Germinal center (tissue), 1 donor: Measurements from ENCODE around the gene LAIR2.
"Not testable (repeated sequence)": the region's sequence is repeated elsewhere in the genome, so short reads cannot be mapped to it uniquely, and the experiment has no call there.

ENCODE experiments used
- DNase-seq: peaks from one replicate; pipeline ENCODE4 v3.0.0; 2012; ENCODE audit warnings: mixed read lengths, low spot score

LAIR2 gene

DNA sequence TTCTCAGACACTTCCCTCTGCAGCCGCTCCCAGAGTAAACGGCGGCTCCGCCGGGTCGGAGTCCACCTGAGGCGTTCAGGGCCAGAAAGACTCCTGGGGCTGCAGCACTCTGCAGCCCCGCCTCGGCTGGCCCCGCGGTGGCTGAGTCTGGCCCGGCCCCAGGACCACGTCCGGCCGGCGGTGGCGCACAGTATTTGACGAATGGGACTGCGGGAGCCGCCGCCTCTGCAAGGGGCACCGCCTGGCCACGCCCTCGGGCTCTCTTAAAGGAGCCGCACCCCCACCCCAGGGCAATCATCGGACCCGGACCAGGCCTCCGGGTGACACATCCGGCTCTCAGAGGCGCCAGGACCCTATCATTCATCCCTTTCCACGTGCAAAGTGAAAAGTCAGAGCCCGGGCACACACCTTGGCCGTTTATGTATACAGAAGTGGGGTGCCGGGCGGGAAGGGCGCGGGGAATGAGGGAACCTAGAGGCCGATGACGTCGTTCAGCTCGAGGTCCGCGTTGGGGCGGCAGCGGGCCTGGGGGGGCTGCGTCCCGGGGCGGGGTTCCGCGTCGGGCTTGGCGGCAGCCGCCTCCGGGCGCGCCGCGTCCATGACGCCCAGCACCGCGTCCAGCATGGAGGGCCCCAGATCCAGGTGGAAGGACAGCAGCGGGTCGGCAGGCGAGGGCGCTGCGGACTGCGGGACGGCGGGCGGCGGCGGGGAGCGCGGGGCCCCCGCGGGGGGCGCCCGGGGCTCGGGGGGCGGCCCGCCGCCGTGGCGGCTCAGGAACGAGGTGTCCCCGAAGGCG is 37.8 kb upstream of the LAIR2 start:
- DNase-seq: peak; percentile 82

DNA sequence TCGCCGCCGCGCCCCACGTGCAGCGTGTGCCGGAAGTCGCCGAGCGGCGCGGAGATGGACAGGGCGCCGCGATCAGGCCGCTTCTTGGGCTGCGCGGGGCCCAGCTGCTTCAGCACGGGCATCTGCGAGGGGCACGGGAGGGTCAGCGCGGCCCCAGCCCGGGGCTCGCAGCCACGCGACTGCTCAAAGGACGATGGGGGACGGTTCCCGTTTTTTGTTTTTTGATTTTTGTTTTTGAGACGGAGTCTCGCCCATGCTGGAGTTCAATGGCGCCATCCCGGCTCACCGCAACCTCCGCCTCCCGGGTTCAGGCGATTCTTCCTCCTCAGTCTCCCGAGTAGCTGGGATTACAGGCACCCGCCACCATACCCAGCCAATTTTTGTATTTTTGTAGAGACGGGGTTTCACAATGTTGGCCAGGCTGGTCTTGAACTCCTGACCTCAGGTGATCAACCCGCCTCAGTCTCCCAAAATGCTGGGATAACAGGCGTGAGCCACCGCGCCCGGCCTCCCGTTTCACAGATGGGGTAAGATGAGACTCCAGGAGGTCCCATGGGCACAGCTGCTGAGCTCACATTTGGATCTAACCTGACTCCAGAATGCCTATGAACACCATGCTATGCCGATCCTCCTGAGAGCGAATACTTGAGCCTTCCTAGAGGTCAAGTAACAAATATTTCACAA is 37.1 kb upstream of the LAIR2 start:
- no peak for DNase-seq

GRCh38 chr19:54466110-54466480 is 36.5 kb upstream of the LAIR2 start:
- DNase-seq: not testable (repeated sequence)

DNA sequence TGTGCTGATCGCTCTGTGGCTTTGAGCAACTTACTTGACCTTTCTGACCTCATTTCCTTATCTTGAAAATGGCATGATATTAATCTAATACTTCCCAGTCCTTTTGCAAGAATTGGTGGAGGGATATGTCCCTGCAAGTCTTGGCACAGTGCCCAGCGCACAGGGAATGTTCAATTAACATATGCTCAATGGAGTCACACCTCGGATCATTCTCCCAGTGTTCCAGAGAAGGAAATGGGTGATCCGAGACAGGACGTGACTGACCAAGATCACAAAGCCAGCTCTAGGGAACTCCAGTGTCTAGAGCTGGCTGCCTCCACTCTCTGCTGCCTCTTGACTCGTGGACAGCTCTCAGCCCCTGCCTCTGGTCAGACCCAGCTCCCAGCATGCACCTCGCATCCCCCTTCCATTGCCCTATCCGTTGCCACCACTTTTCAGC is 33.1 kb upstream of the LAIR2 start:
- no peak for DNase-seq

DNA sequence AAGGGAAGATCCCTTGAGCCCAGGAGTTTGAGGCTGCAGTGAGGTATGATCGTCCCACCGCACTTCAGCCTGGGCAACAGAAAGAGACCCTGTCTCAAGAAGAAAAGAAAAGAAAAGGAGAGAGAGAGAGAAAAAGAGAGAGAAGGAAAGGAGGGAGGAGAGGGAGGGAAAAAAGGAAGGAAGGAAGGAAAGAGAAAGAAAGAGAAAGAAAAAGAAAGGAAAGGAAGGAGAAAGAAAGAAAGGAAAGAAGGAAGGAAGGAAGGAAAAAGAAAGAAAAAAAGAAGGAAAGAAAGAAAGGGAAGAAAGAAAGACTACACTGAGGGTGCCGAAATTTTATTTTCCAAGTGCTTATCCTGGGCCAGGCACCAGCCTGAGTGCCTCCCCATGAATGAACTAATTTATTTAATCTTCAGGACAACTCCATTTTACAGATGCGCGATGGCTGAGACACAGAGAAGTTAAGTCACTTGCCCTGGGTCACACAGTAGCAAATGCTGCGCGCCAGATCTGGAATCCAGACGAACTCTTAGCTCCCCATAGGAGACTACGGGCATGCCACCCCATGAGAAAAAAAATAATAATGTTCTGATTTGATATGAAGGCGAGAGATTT is 32.2 kb upstream of the LAIR2 start:
- no peak for DNase-seq

DNA sequence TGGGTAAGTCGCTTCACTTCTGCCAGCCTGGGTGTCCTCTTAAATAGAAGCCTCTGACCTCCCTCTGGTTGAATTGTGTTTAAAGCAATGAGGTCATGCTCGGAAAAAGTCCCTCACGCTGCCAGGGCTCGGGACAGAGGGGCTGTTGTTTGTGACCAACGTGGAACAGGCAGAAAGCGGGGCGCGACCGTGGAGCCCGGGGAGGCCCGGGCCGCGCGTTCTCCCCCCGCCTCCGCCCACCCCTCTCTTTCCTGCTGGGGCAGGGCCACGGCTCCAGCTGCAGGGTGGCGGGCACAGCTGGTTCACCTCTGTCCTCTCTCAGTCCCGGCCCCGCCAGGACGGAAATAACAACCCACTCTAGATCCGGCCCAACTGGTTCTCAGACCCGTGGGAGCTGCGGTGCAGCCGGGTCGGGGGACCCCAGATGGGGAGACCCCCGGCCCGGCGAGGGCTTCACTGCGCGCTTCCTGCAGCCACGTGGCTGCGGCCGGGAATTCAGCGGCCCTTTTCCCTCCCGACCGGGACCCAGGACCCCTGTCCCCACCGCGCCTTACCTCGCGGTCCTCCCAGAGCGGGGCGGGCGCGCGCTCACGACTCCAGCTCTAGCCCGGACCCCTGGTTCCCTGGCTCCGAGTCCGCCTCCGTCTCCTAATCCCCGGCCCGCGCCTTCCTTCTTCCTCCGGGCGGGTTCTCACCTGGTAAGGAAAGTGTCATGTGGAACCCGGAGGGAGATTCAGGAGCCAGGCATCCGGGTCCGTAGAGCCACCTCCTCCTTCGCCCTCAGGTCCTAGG is 31.4 kb upstream of the LAIR2 start:
- DNase-seq: no peak

DNA sequence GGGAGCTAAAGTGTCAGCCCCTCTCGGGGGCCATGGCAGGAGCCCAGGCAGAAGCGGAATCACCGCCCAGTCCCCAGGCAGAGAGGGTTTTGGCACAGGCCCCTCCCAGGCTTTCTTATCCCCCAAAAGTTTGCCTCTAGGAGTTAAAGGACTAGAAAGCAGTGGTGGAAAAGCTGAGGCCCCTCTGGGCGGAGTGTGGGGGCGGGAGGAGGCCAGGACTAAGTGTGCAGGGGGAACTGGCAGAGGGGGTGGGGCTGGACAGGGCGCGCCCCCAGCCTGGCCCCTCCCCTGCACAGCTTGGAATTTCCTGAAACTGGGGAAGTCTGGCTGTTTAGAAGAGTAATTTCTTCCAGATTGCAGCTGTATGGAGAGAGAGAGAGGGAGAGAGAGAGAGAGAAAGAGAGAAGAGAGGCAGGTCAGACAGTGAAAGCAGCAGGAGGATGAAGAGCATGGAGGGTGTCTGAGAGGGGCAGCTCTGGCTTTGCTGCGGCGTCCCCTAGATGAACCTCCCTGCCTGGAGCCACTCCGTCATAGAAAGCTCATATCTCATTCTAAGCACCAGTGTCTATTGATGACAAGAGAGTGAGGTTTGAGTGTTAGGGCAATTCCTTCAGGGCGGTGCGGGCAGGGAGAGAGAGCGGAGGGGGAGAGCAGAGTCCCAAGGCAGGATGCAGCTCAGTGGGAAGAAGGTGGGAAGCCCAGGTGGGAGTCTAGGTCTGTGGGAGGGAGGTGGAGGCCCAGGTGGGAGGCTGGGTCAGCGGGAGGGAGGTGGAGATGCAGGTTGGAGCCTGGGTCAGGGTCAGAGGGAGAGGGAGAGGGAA is 29.4 kb upstream of the LAIR2 start, which contains the start of gene CDC42EP5:
Gene CDC42EP5, minus strand, starts transcription at position 226 of the 821 bp plus-strand sequence. CDS start 7,749 bp downstream, outside the sequence.
- no peak for DNase-seq

DNA sequence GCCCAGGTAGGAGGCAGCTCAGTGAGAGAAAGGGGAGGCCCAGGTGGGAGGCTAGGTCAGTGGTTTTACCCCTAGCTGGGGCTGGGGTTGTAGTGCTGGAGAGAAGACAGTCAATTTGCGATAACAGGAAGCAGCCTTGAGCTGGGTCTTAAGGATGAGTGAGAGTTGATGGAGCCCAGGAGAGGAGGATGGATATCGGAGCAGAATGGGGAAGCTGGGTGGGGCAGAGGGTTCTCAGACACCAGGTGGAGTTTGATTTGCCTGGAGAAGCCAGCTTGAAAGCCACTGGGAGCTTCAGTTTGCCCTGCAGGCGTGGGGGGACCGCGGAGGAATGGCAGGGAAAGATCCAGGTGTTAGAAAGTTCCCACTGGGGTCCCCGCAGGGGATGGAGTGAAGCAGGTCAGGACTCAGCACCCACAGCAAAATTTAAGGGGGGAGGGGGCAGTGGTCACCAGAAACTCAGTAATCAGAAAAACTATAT is 28.7 kb upstream of the LAIR2 start:
- DNase-seq: no peak

- DNase-seq: no peak
Measured at GRCh38 chr19:54475706-54476105, 26.9 kb upstream of the LAIR2 start.

- no peak for DNase-seq
Measured at GRCh38 chr19:54477650-54478049, 25.0 kb upstream of the LAIR2 start.

- peak; percentile 44 for DNase-seq
Measured at GRCh38 chr19:54478677-54479266, 23.9 kb upstream of the LAIR2 start.

- no peak for DNase-seq
Measured at GRCh38 chr19:54480051-54480450, 22.6 kb upstream of the LAIR2 start.

DNA sequence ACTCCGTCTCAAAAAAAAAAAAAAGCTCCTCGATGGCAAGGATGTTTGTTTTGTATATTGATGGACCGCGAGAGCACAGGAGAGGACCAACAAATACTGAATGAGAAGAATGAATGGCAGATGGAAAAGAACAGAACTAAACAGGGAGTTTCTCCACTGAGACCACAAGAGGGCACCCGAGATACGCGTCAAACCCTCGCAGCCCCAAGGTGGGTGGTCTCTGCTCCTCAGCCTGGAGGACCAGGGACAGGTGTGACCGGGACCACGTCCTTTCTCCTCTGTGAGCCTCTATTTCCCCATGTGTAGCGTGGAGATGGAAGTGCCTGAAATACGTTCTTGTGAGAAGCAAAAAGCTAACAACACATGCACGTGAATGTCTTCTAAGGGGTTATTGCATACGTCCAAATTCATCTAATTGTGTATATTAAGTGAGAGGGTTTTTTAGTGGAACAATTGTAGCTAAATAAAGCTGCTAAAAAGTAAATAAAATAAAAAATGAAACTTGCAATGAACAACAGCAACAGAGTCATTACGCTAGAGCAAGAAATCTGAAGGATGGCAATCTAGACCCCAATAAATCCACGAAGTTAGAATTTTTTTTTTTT is 21.2 kb upstream of the LAIR2 start:
- peak; percentile 54 for DNase-seq

DNA sequence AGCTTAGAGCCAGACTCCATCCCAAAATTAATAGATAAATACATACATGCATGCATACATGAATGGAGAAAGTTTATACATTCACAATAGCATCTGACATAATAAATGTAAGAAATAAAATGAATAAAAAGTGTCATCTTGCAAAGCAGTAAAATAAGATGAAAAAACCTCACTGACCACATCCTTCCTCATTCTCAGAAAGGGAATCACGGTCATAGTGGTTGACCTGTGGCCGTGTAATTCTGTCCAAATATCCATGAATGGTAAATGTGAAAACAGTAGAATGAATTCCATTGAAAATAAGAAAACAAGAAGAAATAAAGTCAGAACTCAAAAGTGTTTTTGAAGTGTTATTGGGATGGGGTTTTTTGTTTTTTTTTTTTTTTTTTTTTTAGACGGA is 19.7 kb upstream of the LAIR2 start:
- DNase-seq: no peak

- DNase-seq: no peak
Measured at GRCh38 chr19:54484451-54484850, 18.2 kb upstream of the LAIR2 start.

DNA sequence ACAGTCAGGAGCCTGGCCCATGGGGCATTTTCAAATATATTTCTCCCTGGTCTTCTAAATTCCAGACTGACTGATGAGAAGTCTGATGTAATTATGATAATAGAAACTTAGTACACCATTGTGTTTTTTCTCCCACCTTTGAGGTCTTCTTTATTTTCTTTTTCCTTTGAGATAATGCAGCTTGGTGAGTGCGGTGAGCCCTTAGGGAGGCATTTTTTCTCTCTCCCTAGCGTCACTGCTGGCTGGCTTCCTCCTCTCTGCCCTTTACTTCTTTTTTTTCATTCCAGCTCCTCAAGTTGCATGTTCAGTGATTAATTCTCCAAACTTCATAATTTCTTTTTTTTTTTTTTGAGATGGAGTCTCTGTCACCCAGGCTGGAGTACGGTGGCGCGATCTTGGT is 16.8 kb upstream of the LAIR2 start:
- DNase-seq: no peak

DNA sequence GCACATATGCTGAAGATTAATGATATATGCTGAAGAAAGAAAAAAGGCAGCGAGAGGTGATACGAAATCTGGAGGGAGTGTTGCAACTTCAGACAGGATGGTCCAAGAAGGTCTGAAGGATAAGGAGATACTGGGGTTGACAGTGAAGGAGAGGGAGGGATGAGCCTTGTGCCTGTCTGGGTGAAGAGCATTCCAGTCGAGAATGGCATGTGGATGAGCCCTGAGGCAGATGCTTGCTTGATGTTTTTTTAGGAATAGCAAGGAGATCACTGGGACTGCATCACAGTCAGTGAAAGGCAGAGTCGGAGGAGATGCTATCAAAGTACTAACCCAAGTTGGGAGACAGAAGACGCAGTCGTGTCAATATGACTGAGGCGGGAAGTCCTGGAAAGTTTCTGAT is 13.3 kb upstream of the LAIR2 start:
- no peak for DNase-seq

GRCh38 chr19:54489766-54490165 is 12.9 kb upstream of the LAIR2 start:
- no peak for DNase-seq

DNA sequence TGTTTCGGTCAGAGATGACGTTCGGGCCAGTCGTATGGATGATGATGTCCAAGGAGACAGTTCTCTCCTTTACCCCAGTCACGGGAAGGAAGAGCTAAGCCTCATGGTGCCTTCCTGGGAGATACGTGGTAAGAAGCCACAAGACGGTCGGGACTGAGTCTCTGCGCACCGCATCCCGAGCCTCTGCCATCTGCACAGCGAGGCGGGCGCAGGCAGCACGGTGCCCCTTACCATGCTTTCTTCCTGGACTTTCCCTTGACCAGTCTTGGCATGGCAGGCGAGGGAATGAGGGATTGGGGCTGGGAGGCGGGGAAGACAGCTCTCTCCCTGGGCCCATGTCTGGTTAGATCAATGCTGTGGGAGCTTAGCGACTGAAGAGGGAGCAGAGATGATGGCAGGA is 10.1 kb upstream of the LAIR2 start:
- DNase-seq: no peak

DNA sequence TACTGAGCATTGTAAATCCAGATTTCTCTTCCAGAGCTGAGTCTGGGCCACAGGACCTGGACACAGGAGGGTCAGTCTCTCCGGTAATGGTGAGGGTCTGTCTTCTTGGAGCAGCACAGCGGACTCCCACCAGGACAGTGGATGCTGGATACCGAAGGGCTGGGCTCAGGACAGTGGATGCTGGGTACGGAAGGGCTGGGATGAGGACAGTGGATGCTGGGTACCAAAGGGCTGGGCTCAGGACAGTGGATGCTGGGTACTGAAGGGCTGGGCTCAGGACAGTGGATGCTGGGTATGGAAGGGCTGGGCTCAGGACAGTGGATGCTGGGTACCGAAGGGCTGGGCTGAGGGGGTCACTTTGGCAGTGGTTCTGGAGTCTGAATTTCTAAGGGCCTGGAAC is 9.6 kb upstream of the LAIR2 start:
- not testable (repeated sequence) for DNase-seq
